Measurements from ENCODE around the gene COTL1. TPM values are rescaled to one million over a fixed set of nuclear protein-coding genes. Genes with fewer than 3 reads are reported as not detected.

The COTL1 gene
- total and polyA plus RNA-seq, 7 donors = 6.1 to 44.5 (median 9.8) TPM

GRCh38 chr16:84530590-84530989 is 87.3 kb downstream of the COTL1 start:
- Histone ChIP-seq H3K27me3 (ENCODE audit: insufficient read depth in 3 of 3, low read length in 2 of 3) (peaks cover 0 to 18% (median 2%) of the 10 kb centered on the region in 3 donors), H3K4me3 (no peak overlapping the region), H3K36me3 (ENCODE audit: insufficient read depth in 1 of 2, low read depth in 1 of 2) (no peaks in the 10 kb centered on the region), H3K4me1 (peaks cover 15% of the 10 kb centered on the region), H3K27ac (no peak overlapping the region), H3K9me3 (peaks cover 5% of the 10 kb centered on the region)
- intact Hi-C loops (cut with DNase I) = no loop called here
- WGBS, 3 donors = 96 to 99% (median 97%) methylated on average over 5 of the region's 5 CpGs
- DNase-seq = no peak
- no peak for ATAC-seq
- no peak for TF ChIP-seq CTCF (IDR thresholded peaks at IDR 0.05)

- TF ChIP-seq CTCF (IDR thresholded peaks at IDR 0.05) = no peak
- Histone ChIP-seq H3K27ac (no peak overlapping the region), H3K36me3 (ENCODE audit: insufficient read depth in 1 of 2, low read depth in 1 of 2) (no peaks in the 10 kb centered on the region), H3K27me3 (ENCODE audit: insufficient read depth in 3 of 3, low read length in 2 of 3) (peaks cover 0 to 26% (median 4%) of the 10 kb centered on the region in 3 donors), H3K9me3 (peaks cover 5% of the 10 kb centered on the region), H3K4me3 (no peak overlapping the region), H3K4me1 (peaks cover 15% of the 10 kb centered on the region)
- DNase-seq (no peak), ATAC-seq (no peak)
- intact Hi-C loops (cut with DNase I) = no loop called here
- 97 to 100% (median 100%) methylated on average over 3 of the region's 3 CpGs for WGBS, 3 donors
Measured at GRCh38 chr16:84529607-84530006, 88.3 kb downstream of the COTL1 start.

- H3K27me3 ChIP-seq (ENCODE audit: insufficient read depth in 3 of 3, low read length in 2 of 3) = peaks cover 0 to 29% (median 9%) of the 10 kb centered on the region in 3 donors
- H3K36me3 ChIP-seq (ENCODE audit: insufficient read depth in 1 of 2, low read depth in 1 of 2) = no peaks in the 10 kb centered on the region
- no peak for TF ChIP-seq CTCF (IDR thresholded peaks at IDR 0.05)
- H3K9me3 ChIP-seq = peaks cover 5% of the 10 kb centered on the region
- ATAC-seq (no peak), DNase-seq (no peak)
- peaks cover 15% of the 10 kb centered on the region for H3K4me1 ChIP-seq
- H3K27ac ChIP-seq = peak overlapping the region; percentile 60
- intact Hi-C loops (cut with DNase I) = no loop called here
- no peak overlapping the region for H3K4me3 ChIP-seq
- 88 to 93% (median 92%) methylated on average over 6 of the region's 6 CpGs for WGBS, 3 donors
Measured at GRCh38 chr16:84528322-84528721, 89.6 kb downstream of the COTL1 start.

GRCh38 chr16:84527532-84528269 is 90.2 kb downstream of the COTL1 start:
- WGBS, 3 donors = 37 to 41% (median 37%) methylated on average over 11 of the region's 11 CpGs
- H3K4me3 ChIP-seq = peak overlapping the region; percentile 18
- TF ChIP-seq CTCF (IDR thresholded peaks at IDR 0.05) = no peak
- intact Hi-C loops (cut with DNase I) = no loop called here
- H3K36me3 ChIP-seq (ENCODE audit: insufficient read depth in 1 of 2, low read depth in 1 of 2) = no peaks in the 10 kb centered on the region
- H3K4me1 ChIP-seq = peaks cover 12% of the 10 kb centered on the region
- peaks cover 5% of the 10 kb centered on the region for H3K9me3 ChIP-seq
- ATAC-seq = no peak
- peak overlapping the region; percentile 60 for H3K27ac ChIP-seq
- DNase-seq = no peak
- peaks cover 0 to 29% (median 10%) of the 10 kb centered on the region in 3 donors for H3K27me3 ChIP-seq (ENCODE audit: insufficient read depth in 3 of 3, low read length in 2 of 3)
